Liver (tissue), 9 donors: Measurements from ENCODE around the gene RNF182. TPM values are rescaled to one million over a fixed set of nuclear protein-coding genes. Genes with fewer than 3 reads are reported as not detected.

ENCODE experiments used
- DNase-seq: peaks from one replicate; pipeline ENCODE4 v3.0.0-alpha.2; 2017; ENCODE audit warnings: low spot score
- H3K27ac ChIP-seq, 2 donors: one replicate each; pipeline ENCODE4 v1.7.0; 2013; ENCODE audit warnings: inconsistent platforms in 2 of 2, low read length in 2 of 2, control low read depth in 1 of 2, low read depth in 1 of 2, mild to moderate bottlenecking in 1 of 2
- H3K27me3 ChIP-seq, 4 donors: one replicate each; pipeline versions ENCODE4 v1.6.1 to v1.7.0; 2013; ENCODE audit warnings: low read length in 3 of 4, inconsistent platforms in 1 of 4, mild to moderate bottlenecking in 1 of 4, moderate library complexity in 1 of 4; ENCODE audit not compliant: control insufficient read depth in 4 of 4, insufficient read depth in 4 of 4
- H3K36me3 ChIP-seq, 4 donors: one replicate each; pipeline versions ENCODE4 v1.6.1 to v1.7.0; 2013; ENCODE audit warnings: low read length in 3 of 4, mild to moderate bottlenecking in 3 of 4, low read depth in 1 of 4, moderate library complexity in 1 of 4; ENCODE audit not compliant: control insufficient read depth in 4 of 4, insufficient read depth in 3 of 4
- H3K4me1 ChIP-seq, 4 donors: one replicate each; pipeline versions ENCODE4 v1.6.1 to v1.7.0; 2013; ENCODE audit warnings: low read length in 3 of 4, mild to moderate bottlenecking in 3 of 4, moderate library complexity in 1 of 4; ENCODE audit not compliant: control insufficient read depth in 4 of 4, insufficient read depth in 4 of 4
- H3K4me3 ChIP-seq, 3 donors: one replicate each; pipeline versions ENCODE4 v1.6.1 to v1.7.0; 2013; ENCODE audit warnings: low read length in 3 of 3, control low read depth in 1 of 3, low read depth in 1 of 3, mild to moderate bottlenecking in 1 of 3
- H3K9ac ChIP-seq, 2 donors: one replicate each; pipeline ENCODE4 v1.7.0; 2013; ENCODE audit warnings: low read length in 2 of 2, mild to moderate bottlenecking in 2 of 2, moderate library complexity in 2 of 2, control low read depth in 1 of 2, low read depth in 1 of 2
- H3K9me3 ChIP-seq, 4 donors: one replicate each; pipeline versions ENCODE4 v1.6.1 to v1.7.0; 2013; ENCODE audit warnings: low read length in 3 of 4; ENCODE audit not compliant: control insufficient read depth in 4 of 4
- ATF3 ChIP-seq: IDR thresholded peaks from 2 replicates; pipeline ENCODE4 v1.6.1; 2016; ENCODE audit warnings: antibody characterized with exemption
- CTCF ChIP-seq: fragments of 150-350 bp; IDR thresholded peaks from 2 replicates; pipeline ENCODE4 v1.5.1; 2017; ENCODE audit warnings: improper control_type of control experiment, low read depth, low read length; ENCODE audit not compliant: missing input control
- EGR1 ChIP-seq, 2 donors: IDR thresholded peaks; 2 replicates each; pipeline ENCODE4 v1.6.1; 2016 to 2018; ENCODE audit warnings: antibody characterized with exemption in 2 of 2, low read depth in 2 of 2
- FOXA1 ChIP-seq: IDR thresholded peaks from 2 replicates; pipeline ENCODE4 v1.6.1; 2016; ENCODE audit warnings: antibody characterized with exemption
- FOXA2 ChIP-seq: IDR thresholded peaks from 2 replicates; pipeline ENCODE4 v1.6.1; 2016; ENCODE audit warnings: antibody characterized with exemption
- GABPA ChIP-seq, 2 donors: IDR thresholded peaks in 1 of 2; conservative IDR thresholded peaks in 1 of 2; 2 replicates each; pipeline ENCODE4 v1.6.1; 2016; ENCODE audit warnings: antibody characterized with exemption in 2 of 2, mild to moderate bottlenecking in 1 of 2, moderate library complexity in 1 of 2
- HNF4A ChIP-seq, 2 donors: conservative IDR thresholded peaks; 2 replicates each; pipeline ENCODE4 v1.6.1; 2016; ENCODE audit warnings: antibody characterized with exemption in 2 of 2, mild to moderate bottlenecking in 2 of 2
- HNF4G ChIP-seq: IDR thresholded peaks from 2 replicates; pipeline ENCODE4 v1.6.1; 2016; ENCODE audit warnings: antibody characterized with exemption
- JUND ChIP-seq, 2 donors: IDR thresholded peaks; 2 replicates each; pipeline ENCODE4 v1.6.1; 2016; ENCODE audit warnings: antibody characterized with exemption in 2 of 2
- MAX ChIP-seq: IDR thresholded peaks from 2 replicates; pipeline ENCODE4 v1.6.1; 2016; ENCODE audit warnings: antibody characterized with exemption
- NR2F2 ChIP-seq: IDR thresholded peaks from 2 replicates; pipeline ENCODE4 v1.6.1; 2016; ENCODE audit warnings: antibody characterized with exemption
- RAD21 ChIP-seq, 2 donors: IDR thresholded peaks; 2 replicates each; pipeline ENCODE4 v1.6.1; 2016; ENCODE audit warnings: antibody characterized with exemption in 2 of 2, mild to moderate bottlenecking in 2 of 2
- REST ChIP-seq: IDR thresholded peaks from 2 replicates; pipeline ENCODE4 v1.6.1; 2016; ENCODE audit warnings: antibody characterized with exemption, mild to moderate bottlenecking
- RXRA ChIP-seq, 2 donors: IDR thresholded peaks; 2 replicates each; pipeline ENCODE4 v1.6.1; 2017 to 2018; ENCODE audit warnings: antibody characterized with exemption in 2 of 2, mild to moderate bottlenecking in 1 of 2
- SP1 ChIP-seq: IDR thresholded peaks from 2 replicates; pipeline ENCODE4 v1.6.1; 2018; ENCODE audit warnings: antibody characterized with exemption, mild to moderate bottlenecking
- TAF1 ChIP-seq: conservative IDR thresholded peaks from 2 replicates; pipeline ENCODE4 v1.6.1; 2016; ENCODE audit warnings: antibody characterized with exemption, mild to moderate bottlenecking
- YY1 ChIP-seq: IDR thresholded peaks from 2 replicates; pipeline ENCODE4 v1.6.1; 2016; ENCODE audit warnings: antibody characterized with exemption, mild to moderate bottlenecking
- ZBTB33 ChIP-seq: IDR thresholded peaks from 2 replicates; pipeline ENCODE4 v1.6.1; 2016; ENCODE audit warnings: antibody characterized with exemption
- WGBS: extraction: QIAGEN DNeasy Blood & Tissue Kit; methylation state at CpG from one replicate; pipeline ENCODE4 v1.1.7; 2013; 5-methylcytosine and 5-hydroxymethylcytosine counted together
- polyA plus RNA-seq, 2 donors: library from polyadenylated mRNA; stranded (reverse) in 1 of 2; unstranded in 1 of 2; fragments of 200-250 nt in 1 of 2; fragments of >200 nt in 1 of 2; fragmentation: Nextera tagmentation in 1 of 2; extraction: Ambion mirVana in 1 of 2; gene quantifications; one replicate each; pipeline versions ENCODE4 v1.2.1 to v1.2.3, GENCODE V29; 2013 to 2015
- total RNA-seq, 2 donors: library from RNA; depleted of rRNA; stranded (reverse); fragments of >200 nt; gene quantifications; one replicate each; pipeline ENCODE4 v1.2.3, GENCODE V29; 2014
- donor health status: healthy.
- donor health status: healthy.
- donor health status: healthy.
- donor health status: healthy.
- donor health status: healthy.

RNF182 gene
- total and polyA plus RNA-seq, 4 donors: 1.4 TPM; not detected in 3

GRCh38 chr6:13927203-13927602 lies 2.5 kb downstream of the RNF182 start:
- no peak overlapping the region for H3K9ac ChIP-seq
- peaks cover 0 to 5% (median 0%) of the 10 kb centered on the region in 4 donors for H3K9me3 ChIP-seq
- H3K27me3 ChIP-seq: peaks cover 2 to 35% (median 19%) of the 10 kb centered on the region in 4 donors
- peaks cover 2 to 12% (median 7%) of the 10 kb centered on the region in 4 donors for H3K4me1 ChIP-seq
- H3K4me3 ChIP-seq: no peak overlapping the region
- no peaks in the 10 kb centered on the region for H3K36me3 ChIP-seq
- no peak overlapping the region for H3K27ac ChIP-seq
- no peak for DNase-seq
- TF ChIP-seq RAD21 (IDR thresholded peaks at IDR 0.05): no peak
- no peak for TF ChIP-seq RXRA (IDR thresholded peaks at IDR 0.05)
- no peak for TF ChIP-seq SP1
- no peak for TF ChIP-seq MAX
- TF ChIP-seq JUND (IDR thresholded peaks at IDR 0.05): no peak
- TF ChIP-seq REST: no peak
- no peak for TF ChIP-seq CTCF
- no peak for TF ChIP-seq ZBTB33
- TF ChIP-seq HNF4A (conservative IDR thresholded peaks at IDR 0.05): no peak
- no peak for TF ChIP-seq ATF3
- no peak for TF ChIP-seq FOXA2
- TF ChIP-seq FOXA1: no peak
- no peak for TF ChIP-seq HNF4G
- no peak for TF ChIP-seq NR2F2
- WGBS: 70% methylated on average over 3 of the region's 3 CpGs

DNA sequence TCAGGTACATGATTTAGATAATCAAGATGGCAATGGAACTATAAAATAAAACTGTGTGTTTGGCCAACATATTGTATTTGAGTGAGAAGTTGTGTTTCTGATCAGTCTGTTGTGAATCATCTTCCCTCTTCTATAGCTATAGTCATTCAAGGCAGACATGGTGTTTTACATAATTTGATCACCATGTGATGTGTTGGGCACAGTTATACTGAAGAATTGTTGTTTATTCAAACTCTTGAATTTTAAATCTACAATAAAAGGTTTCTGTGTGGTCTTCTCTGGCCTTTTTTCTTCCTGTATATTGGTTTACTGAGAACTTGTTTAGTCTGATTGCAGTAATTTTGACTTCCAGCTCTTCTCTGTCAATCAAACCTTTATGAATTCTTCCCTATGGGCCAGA lies 4.4 kb downstream of the RNF182 start:
- Histone ChIP-seq H3K27ac (no peak overlapping the region), H3K9ac (no peak overlapping the region), H3K27me3 (peaks cover 2 to 28% (median 16%) of the 10 kb centered on the region in 4 donors), H3K4me1 (peaks cover 2 to 10% (median 6%) of the 10 kb centered on the region in 4 donors), H3K9me3 (peaks cover 0 to 5% (median 0%) of the 10 kb centered on the region in 4 donors), H3K36me3 (no peaks in the 10 kb centered on the region), H3K4me3 (no peak overlapping the region)
- DNase-seq: no peak
- TF ChIP-seq FOXA1 (no peak), HNF4G (no peak), SP1 (no peak), TAF1 (no peak), GABPA (IDR thresholded peaks at IDR 0.05 in 1 of 2, conservative IDR thresholded peaks at IDR 0.05 in 1 of 2) (no peak), FOXA2 (no peak), HNF4A (conservative IDR thresholded peaks at IDR 0.05) (no peak), RXRA (IDR thresholded peaks at IDR 0.05) (no peak), RAD21 (IDR thresholded peaks at IDR 0.05) (no peak), MAX (no peak), NR2F2 (no peak), JUND (IDR thresholded peaks at IDR 0.05) (no peak), ATF3 (no peak), EGR1 (IDR thresholded peaks at IDR 0.05; ENCODE audit: low read depth in 2 of 2) (no peak), CTCF (no peak), YY1 (no peak)
